HG03095 (cell line): ENCODE data around the gene RAP1B.
A peak's percentile ranks its signal among the peaks of the same experiment; 100 is the strongest.
"Not testable (repeated sequence)": the region's sequence is repeated elsewhere in the genome, so short reads cannot be mapped to it uniquely, and the experiment has no call there.

Experiments used
- ATAC-seq: cut with Tn5 transposase; IDR thresholded peaks from one replicate; pipeline ENCODE4 v1.9.1; 2021; ENCODE audit warnings: moderate library complexity; ENCODE audit not compliant: unreplicated experiment

RAP1B gene

DNA sequence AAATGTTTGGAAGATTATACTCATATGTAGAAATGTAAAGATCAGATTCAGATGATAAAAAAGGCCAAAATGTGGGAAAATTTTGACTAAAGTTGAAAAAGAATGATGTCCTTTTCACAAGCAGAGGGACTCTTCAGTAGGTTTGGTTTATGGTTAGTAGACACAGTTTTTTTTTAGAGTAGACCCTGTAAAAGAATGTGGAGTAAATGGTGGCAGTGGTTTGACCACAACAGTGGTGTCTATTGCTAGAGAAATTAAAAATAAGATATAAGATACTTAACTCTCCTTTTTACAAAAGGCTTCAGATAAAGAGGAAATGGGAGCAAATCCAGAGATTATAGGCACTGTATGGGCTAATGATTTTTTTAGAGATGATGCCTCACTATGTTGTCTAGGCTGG, 21.8 kb downstream of the RAP1B start:
- ATAC-seq = no peak

DNA sequence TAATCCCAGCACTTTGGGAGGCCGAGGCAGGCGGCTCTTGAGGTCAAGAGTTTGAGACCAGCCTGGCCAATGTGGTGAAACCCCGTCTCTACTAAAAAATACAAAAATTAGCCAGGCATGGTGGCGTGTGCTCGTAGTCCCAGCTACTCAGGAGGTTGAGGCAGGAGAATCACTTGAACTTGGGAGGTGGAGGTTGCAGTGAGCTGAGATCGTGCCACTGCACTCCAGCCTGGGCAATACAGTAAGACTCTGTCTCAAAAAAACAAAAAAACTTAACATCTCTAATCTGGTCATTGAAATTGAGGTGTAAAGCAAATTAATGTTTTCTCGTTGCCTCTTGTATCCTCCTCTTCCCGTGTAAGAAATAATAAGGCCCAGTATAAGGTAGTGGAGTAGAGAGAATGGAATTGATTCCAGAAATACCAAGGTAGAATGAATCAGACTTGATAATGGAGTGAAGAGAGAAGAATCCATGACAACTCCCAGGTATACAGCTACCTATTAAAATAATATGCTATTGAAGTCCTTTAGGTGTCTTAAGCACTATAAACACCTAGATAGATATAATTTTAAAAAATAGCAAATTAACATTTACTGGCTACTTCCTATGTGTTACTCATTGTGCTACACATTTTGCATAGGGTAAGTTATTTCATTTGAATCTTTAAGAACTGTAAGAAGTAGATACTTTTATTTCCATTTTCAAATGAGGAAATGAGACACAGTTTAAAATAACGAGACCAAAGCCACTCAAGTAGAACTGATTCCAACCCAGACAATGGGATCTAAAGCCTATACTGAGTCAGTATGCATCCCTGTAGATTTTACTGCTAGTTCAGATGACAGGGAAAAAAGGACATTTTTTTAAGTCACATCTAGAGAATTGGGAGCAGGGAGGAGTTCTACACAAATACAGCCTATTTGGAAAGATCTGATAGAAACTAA, 23.2 kb downstream of the RAP1B start:
- peak; percentile 42 for ATAC-seq

GRCh38 chr12:68636268-68636667, 25.6 kb downstream of the RAP1B start:
- ATAC-seq = no peak

- ATAC-seq = not testable (repeated sequence)
Measured at GRCh38 chr12:68637439-68637838, 26.7 kb downstream of the RAP1B start.

DNA sequence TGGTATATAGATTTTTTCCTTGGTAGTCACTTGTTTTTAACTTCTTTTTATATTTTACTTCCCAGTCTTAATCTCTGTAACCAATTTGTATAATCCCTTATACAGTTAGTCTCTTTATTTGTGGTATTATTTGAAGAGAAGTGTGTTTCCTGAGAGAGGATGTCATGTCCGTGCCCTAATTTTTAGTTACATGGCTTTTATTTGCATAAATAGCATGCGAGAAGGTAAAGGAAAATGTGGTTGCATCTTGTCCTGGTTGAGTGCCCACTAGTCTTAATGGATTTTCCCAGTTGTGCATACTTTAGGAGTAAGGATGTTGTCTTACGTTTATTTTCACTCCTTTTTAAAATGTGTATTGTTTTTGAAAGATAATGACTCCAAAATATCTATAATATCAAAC, 27.5 kb downstream of the RAP1B start:
- ATAC-seq = no peak

GRCh38 chr12:68638721-68639395, 28.2 kb downstream of the RAP1B start:
- ATAC-seq = no peak

DNA sequence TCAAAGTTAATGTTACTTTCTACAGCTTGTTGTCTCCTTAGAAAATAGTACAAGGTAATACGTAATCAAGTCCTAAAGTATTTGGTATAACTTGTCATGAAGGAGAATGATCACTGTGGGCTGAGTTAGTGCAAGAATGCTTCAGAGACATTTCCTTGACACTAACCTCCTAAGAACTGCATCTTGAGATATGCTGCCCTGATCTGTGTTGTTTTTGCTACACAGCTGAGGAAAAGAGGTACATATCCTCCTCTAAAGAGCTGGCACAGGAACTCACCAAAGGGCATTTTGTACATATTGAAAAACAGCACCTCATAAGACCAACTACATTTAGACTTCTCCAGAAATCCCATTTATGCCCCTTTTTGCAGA, 28.7 kb downstream of the RAP1B start:
- ATAC-seq = no peak

DNA sequence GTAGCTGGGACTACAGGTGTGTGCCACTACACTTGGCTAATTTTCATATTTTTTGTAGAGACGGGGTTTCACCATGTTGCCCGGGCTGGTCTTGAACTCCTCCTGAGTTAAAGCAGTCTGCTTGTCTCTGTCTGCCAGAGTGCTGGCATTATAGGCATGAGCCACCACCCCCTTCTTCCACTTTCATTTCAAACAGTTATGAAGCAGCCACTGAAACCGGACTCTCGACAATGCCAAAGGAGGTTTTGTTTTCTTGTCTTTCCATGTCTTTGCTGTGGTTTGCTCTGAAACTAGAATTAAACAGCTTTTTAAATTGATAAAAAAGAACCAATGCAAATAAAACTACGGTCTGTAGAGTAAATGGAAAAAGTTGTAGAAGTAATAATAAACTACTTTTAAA, 30.4 kb downstream of the RAP1B start:
- ATAC-seq = peak; percentile 88

DNA sequence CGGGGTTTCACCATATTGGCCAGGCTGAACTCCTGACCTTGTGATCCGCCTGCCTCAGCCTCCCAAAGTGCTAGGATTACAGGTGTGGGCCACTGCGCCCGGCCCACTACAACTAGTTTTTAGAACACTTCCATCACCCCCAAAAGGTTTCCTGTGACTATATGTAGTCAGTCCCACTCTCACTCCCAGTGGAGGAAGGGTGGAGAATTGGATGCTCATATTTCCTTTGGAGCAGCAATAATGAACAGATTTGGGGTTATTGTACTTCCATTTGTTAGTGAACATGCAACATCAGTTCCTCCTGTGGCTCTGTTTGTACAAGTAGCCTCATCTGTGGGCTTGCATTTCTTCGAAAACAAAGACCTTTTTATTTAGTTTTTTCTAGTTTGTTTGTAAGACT, 35.8 kb downstream of the RAP1B start:
- ATAC-seq = no peak

GRCh38 chr12:68647507-68647906, 36.8 kb downstream of the RAP1B start:
- ATAC-seq = no peak

DNA sequence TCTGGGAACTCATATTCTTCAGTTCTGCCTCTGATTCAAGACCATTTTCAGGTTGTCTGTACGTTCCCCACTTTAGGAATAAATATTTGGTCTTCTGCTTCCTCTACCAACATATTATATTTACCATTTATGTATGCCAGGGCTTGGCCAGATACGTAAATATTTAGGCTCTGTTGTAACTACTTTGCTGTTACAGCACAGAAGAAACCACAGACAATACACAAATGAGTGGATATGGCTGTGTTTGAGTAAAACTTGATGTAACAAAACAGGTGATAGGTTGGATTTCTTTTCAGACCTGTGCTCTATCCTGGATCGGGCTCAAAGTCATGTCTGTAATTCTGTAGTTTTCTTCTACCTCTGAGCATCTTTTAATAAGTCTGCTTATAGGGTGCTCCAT, 37.5 kb downstream of the RAP1B start:
- ATAC-seq = no peak

DNA sequence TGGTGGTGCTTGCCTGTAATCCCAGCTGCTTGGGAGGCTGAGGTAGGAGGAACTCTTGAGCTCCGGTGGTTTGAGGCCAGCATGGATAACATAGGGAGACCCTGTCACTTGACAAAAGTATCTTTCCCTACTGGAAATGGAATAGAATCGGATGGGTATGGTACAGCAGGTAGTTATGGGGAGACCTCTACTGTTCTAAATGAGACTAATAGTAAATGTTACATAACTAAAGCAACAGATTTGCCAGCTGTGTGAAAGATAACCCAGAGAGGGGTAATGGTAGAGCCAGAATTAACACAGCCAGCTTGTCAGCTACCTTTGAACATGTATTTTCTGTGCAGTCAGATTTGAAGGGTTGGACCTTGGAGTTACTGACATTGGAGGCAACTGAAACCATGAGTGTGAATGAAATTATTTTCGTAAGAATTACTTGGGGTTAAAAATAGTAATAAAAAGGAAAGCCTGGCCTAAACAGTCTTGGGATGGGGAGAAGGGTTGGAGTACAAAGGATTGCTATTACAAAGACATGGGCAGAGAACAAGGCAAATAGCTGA, 54.4 kb downstream of the RAP1B start:
- no peak for ATAC-seq

GRCh38 chr12:68667291-68667690, 56.6 kb downstream of the RAP1B start:
- ATAC-seq = no peak

- ATAC-seq = no peak
Measured at GRCh38 chr12:68667896-68668295, 57.2 kb downstream of the RAP1B start.

GRCh38 chr12:68671179-68671578, 60.5 kb downstream of the RAP1B start:
- ATAC-seq = no peak

DNA sequence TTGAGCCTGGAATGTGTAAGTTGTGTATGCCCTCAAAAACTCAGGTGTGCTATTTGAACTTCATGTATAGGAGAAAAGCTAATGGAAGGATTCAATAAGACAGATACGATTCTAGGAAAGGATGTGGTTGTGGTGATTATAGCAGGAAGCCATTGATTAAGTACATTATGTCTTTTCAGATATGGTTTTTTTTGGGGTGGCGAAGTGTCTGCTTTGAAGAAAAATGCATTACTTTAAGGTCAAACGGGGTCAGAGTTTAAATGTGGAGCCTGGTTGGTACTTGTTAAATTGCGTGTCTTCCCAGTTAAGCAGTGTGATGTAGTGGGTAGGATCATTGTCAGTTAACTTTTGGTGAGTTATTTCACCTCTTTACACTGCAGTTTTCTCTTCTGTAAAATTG, 63.1 kb downstream of the RAP1B start:
- ATAC-seq = no peak

DNA sequence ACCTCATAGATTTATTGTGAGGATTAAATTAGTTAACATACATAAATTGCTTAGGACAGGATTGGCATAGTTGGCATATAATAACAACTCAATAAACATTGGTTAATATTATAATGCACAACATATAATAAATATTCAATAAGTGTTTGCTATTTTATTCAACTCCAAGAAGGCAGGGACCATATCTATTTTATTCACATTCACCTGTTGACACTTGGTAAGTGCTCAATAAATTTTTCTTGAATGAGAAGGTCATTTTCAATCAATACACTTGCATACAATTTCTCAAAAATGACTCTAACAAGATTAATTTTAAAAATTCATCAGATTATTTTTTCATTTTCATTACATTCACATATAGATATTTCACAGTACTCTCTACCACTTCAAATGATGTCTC, 63.7 kb downstream of the RAP1B start:
- no peak for ATAC-seq

- no peak for ATAC-seq
Measured at GRCh38 chr12:68675101-68675842, 64.6 kb downstream of the RAP1B start.

GRCh38 chr12:68676854-68677253, 66.2 kb downstream of the RAP1B start:
- ATAC-seq = not testable (repeated sequence)

- no peak for ATAC-seq
Measured at GRCh38 chr12:68686262-68686594, 75.5 kb downstream of the RAP1B start.
